T-helper 22 cell (primary cell): ENCODE measurements around the gene CPN1.

Experiments
- DNase-seq: peaks from one replicate; pipeline ENCODE4 v3.0.0-alpha.2; 2020; ENCODE audit warnings: low read depth

CPN1 gene

GRCh38 chr10:100076750-100077149 is 4.9 kb downstream of the CPN1 start:
- no peak for DNase-seq

- DNase-seq = no peak
Measured at GRCh38 chr10:100075426-100076220, 6.0 kb downstream of the CPN1 start.

- no peak for DNase-seq
Measured at GRCh38 chr10:100072514-100072913, 9.2 kb downstream of the CPN1 start.

DNA sequence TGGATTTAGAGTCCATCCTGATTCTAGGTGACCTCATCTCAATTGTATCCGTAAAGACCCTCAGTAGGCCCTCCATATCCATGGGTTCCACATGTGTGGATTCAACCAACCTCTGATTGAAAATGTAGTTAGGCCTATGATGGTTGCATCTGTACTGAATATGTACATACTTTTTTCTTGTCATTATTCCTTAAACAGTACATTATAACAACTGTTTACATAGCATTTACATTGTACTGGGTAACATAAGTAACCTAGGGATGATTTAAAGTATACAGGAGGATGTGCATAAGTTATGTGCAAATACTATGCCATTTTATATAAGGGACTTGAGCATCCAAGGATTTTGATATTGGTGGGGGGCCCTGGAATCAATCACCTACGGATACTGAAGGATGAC is 10.1 kb downstream of the CPN1 start:
- no peak for DNase-seq

DNA sequence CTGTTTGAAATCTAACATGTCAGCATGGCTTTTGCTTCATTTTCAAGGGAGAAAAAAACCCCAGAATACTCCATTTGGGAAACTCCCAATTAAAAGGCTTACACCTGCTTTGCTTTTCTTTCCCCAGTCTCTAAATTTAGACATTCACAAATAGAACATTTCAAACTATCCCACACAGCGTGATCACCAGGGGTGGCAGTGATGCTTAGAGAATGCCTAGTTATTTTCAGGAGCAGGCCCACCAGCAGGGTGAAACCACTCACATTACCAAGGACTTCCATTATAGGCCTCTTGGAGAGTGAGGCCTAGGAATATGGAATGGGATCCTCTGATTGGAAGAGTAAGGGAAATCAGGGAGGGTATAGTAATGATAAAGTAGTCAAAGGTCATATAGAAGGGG is 14.2 kb downstream of the CPN1 start:
- DNase-seq = no peak

- DNase-seq = no peak
Measured at GRCh38 chr10:100065084-100065660, 16.5 kb downstream of the CPN1 start.

GRCh38 chr10:100061401-100061800 is 20.3 kb downstream of the CPN1 start:
- no peak for DNase-seq

DNA sequence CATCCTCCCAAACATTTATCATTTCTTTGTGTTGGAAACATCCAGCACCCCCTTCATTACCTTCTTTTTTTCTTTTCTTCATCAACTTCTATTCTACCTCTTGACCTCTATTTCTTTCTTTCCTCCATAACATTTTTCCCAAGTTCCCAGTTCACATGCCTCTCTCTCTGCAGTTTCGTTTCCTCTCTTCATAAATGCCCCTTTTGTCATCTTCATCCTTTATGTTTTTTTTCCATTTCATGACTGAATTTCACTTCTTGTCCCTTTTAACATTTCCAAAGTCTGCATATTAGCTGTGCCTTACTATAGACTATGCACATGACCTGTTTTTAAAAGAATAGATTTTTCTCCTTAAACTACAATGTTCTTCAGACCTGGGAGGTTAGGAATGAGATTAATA is 23.7 kb downstream of the CPN1 start:
- DNase-seq = no peak

- no peak for DNase-seq
Measured at GRCh38 chr10:100053686-100054460, 27.8 kb downstream of the CPN1 start.

- DNase-seq = peak; percentile 40
Measured at GRCh38 chr10:100046021-100046486, 35.6 kb downstream of the CPN1 start.

- no peak for DNase-seq
Measured at GRCh38 chr10:100045592-100045991, 36.1 kb downstream of the CPN1 start.

- no peak for DNase-seq
Measured at GRCh38 chr10:100043796-100044195, 37.9 kb downstream of the CPN1 start.

DNA sequence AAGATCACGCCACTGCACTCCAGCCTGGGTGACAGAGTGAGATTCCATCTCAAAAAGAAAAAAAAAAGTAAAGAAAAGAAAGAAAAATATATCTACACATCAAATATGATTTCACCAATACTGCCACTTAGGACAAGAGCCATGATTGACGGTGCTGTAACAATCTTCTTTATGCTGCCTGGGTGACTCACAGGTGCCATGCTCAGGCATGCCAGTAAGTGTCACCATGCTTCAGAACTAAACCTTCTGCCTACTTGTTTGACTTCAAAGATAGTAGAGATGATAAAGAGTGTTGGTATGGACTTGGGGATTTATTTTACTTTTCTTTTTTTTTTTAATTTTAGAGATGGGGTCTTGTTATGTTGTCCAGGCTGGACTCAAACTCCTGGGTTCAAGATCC is 38.3 kb downstream of the CPN1 start:
- no peak for DNase-seq

GRCh38 chr10:100041306-100042002 is 40.2 kb downstream of the CPN1 start:
- DNase-seq = no peak

- no peak for DNase-seq
Measured at GRCh38 chr10:100038561-100039071, 43.1 kb downstream of the CPN1 start.

DNA sequence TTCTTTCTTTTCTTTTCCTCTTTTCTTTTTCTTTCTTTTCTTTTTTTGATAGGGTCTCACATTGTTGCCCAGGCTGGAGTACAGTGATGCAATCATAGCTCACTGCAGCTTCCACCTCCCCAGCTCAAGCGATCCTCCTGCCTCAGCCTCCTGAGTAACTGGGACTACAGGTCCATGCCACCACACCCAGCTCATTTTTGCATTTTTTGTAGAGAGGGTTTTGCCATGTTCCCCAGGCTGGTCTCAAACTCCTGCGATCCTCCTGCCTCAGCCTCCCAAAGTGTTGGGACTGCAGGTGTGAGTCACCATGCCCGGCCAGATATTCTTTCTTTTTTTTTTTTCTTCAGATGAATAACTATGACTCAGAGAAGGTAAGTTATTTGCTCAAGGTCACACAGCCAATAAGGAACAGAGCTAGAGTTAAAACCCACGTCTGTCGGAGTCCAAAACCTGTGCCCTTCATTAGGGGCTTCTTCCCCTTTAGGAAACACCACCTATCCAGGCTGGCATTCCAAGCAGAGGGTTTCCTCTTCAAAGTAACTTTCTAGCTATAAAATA is 43.8 kb downstream of the CPN1 start:
- DNase-seq = no peak

DNA sequence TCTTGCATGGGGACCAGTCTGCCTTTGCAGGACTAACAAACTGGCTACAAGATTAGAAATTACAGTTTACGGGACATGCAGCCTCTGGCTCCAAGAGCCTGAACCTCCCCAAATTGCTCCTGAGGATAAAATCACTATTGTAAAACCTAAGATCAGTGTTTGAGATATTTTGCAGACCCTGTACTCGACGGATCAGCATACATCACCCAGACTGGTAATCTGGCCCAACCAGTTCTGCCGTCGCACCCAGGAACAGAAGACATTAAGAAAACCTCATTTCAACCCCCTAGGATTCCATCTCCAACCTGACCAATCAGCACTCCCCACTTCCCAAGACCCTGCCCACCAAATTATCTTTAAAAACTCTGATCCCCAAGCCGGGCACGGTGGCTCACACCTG is 44.8 kb downstream of the CPN1 start:
- DNase-seq = no peak

GRCh38 chr10:100033766-100034418 is 47.8 kb downstream of the CPN1 start:
- no peak for DNase-seq

DNA sequence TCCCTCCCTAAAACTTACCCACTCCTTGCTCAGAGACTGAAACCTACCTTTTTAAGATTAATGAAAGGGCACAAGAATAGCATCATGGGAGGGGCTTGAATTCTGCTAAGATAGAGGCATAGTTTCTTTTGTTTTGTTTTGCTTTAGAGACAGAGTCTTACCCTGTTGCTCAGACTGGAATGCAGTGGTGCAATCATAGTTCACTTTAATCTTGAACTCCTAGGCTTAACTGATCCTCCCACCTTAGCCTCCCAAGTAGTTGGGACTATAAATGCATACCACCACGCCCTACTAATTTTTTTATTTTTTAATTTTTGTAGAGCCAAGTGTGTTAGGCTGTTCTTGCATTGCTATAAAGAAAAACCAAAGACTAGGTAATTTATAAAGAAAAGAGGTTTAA is 54.3 kb downstream of the CPN1 start:
- DNase-seq = no peak

- no peak for DNase-seq
Measured at GRCh38 chr10:100025576-100025975, 56.1 kb downstream of the CPN1 start.

GRCh38 chr10:100024748-100025147 is 56.9 kb downstream of the CPN1 start:
- DNase-seq = no peak
